AG04450 (cell line): ENCODE measurements around the gene XYLT1. TPM values are rescaled to one million over a fixed set of nuclear protein-coding genes. Genes with fewer than 3 reads are reported as not detected.

Experiments used
- CTCF ChIA-PET: fragments of 300-600, 350-600 bp; formaldehyde crosslinking; extraction: SDS; loops from one replicate; lab custom pipeline; 2022; ENCODE audit warnings: antibody characterized with exemption, inconsistent platforms; lab: Charles Lee
- POLR2A ChIA-PET: fragments of 350-600 bp; formaldehyde crosslinking; extraction: SDS; loops from one replicate; lab custom pipeline; 2021; ENCODE audit warnings: antibody characterized with exemption, inconsistent platforms; lab: Yijun Ruan, JAX
- DNase-seq: peaks from one replicate; pipeline ENCODE4 v3.0.0-alpha.2; 2011; ENCODE audit warnings: low read depth, low spot score
- H3K27ac ChIP-seq: one replicate; pipeline ENCODE4 v1.5.1; 2012; ENCODE audit warnings: low read depth, low read length, control low read depth
- H3K27me3 ChIP-seq: one replicate; pipeline ENCODE4 v1.6.0; 2012; ENCODE audit warnings: low read length; ENCODE audit not compliant: control insufficient read depth, insufficient read depth
- H3K4me3 ChIP-seq: 2 replicates; pipeline ENCODE4 v1.5.1; 2011; ENCODE audit warnings: mild to moderate bottlenecking, low read depth, low read length, control low read depth
- H3K9me3 ChIP-seq: 2 replicates; pipeline ENCODE4 v1.5.1; 2012; ENCODE audit warnings: low read length; ENCODE audit not compliant: control insufficient read depth, insufficient read depth
- CTCF ChIP-seq: IDR thresholded peaks from 2 replicates; pipeline ENCODE4 v1.5.1; 2011; ENCODE audit warnings: low read depth, low read length, control low read depth, inconsistent platforms
- polyA plus RNA-seq: library from polyadenylated mRNA; depleted of rRNA; stranded (reverse); fragments of >200 nt; gene quantifications from 2 replicates; pipeline ENCODE4 v1.2.3, GENCODE V29; 2011

The XYLT1 gene
- polyA plus RNA-seq, 1 experiment: 6.7 TPM

GRCh38 chr16:17348042-17348783 lies 122.5 kb downstream of the XYLT1 start:
- Histone ChIP-seq H3K27ac (no peak overlapping the region), H3K27me3 (no peaks in the 10 kb centered on the region), H3K4me3 (no peak overlapping the region), H3K9me3 (no peaks in the 10 kb centered on the region)
- ChIA-PET CTCF (no interaction called here), POLR2A (no interaction called here)
- TF ChIP-seq CTCF: no peak
- DNase-seq: no peak

- Histone ChIP-seq H3K27me3 (no peaks in the 10 kb centered on the region), H3K9me3 (no peaks in the 10 kb centered on the region), H3K4me3 (no peak overlapping the region), H3K27ac (no peak overlapping the region)
- POLR2A ChIA-PET: no interaction called here
- TF ChIP-seq CTCF: no peak
- CTCF ChIA-PET: no interaction called here
- no peak for DNase-seq
Observed at GRCh38 chr16:17347624-17348023, 123.1 kb downstream of the XYLT1 start.

DNA sequence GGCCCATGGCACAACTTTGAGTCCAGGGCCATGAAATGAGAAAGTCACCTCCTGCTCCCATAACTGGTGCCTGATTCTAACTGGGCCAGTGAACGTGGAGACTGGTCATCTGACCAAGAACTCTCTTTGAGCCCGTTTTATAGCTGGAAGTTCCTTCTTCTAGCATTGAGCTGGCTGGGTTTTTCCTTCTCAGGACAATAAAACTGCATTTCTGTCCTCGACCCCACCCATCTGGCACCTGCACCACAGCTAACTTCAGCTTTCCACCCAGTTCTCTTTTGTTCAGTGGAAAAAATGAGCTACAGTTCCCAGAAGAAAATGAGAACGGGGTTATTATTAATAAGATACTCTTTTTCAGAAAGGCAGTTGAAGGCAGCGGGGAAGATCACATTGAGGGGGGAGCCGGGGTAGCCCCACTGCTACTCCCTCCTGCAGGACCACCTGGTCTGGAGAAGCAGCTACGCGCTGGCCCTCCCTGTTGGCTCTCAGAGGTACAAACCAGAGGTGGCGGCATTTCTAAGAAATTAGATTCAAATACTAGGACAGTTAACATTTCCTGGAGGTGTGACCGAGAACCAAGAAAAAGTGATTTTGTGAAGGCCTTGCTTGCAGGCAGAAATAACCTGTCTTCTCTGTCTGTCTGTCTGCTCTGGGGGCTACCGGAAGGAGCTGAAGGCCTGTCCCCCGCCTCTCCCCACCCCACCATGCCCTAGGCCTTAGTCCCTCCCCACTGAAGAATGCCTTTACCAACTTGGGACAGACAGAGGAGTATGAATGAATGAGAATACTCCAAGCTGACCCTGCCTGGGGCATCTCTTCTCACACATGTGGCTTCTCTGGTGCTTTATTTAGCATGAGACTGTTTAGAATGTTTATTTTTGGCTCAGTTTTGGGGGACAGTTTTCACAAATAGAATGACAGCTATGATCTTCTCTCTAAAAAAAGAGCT lies 123.9 kb downstream of the XYLT1 start:
- H3K4me3 ChIP-seq: no peak overlapping the region
- no peaks in the 10 kb centered on the region for H3K27me3 ChIP-seq
- no peak for TF ChIP-seq CTCF
- ChIA-PET CTCF (no interaction called here), POLR2A (no interaction called here)
- no peaks in the 10 kb centered on the region for H3K9me3 ChIP-seq
- H3K27ac ChIP-seq: no peak overlapping the region
- no peak for DNase-seq

DNA sequence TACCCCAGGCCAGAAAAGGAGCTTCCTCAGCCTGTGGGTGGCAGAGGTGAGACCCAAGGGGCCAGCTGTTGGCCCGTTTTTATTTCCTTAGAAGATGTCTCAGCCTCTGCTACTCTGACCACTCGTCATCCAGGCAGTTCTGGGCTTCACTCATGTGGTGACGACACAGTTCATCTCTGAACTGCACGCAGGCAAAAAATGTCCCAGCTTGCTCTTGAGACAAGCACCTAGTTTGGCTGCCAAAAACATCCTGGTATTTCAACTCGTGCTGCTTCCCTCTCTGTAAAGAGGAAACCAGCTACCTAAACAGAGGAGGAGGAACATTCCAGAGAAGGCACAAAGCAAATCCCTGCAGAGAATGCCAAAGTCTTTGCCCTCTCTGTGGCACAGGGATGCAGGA lies 125.7 kb downstream of the XYLT1 start:
- Histone ChIP-seq H3K9me3 (no peaks in the 10 kb centered on the region), H3K27me3 (no peaks in the 10 kb centered on the region), H3K27ac (no peak overlapping the region), H3K4me3 (no peak overlapping the region)
- no peak for TF ChIP-seq CTCF
- peak; percentile 39 for DNase-seq
- ChIA-PET POLR2A (interaction anchor here (0.6 kb wide), 1 partner anchor 30 kb away, joined by 3 read pairs; no protein-coding TSS in a partner anchor), CTCF (no interaction called here)
